Epithelial cell of esophagus (primary cell): ENCODE measurements around the gene RPS3.

Experiments used
- DNase-seq: peaks from one replicate; pipeline ENCODE4 v3.0.0; 2010; ENCODE audit warnings: low read depth
- H3K4me3 ChIP-seq: 2 replicates; pipeline ENCODE4 v1.5.1; 2011; ENCODE audit warnings: mild to moderate bottlenecking, low read length, control low read depth
- TF ChIP-seq, protein P1 (sequence below): IDR thresholded peaks from 2 replicates; pipeline ENCODE4 v1.5.1; 2011; ENCODE audit warnings: low read depth, mild to moderate bottlenecking, low read length, control low read depth, inconsistent platforms; ENCODE audit not compliant: insufficient read depth; ENCODE audit errors: missing control alignments

The RPS3 gene

DNA sequence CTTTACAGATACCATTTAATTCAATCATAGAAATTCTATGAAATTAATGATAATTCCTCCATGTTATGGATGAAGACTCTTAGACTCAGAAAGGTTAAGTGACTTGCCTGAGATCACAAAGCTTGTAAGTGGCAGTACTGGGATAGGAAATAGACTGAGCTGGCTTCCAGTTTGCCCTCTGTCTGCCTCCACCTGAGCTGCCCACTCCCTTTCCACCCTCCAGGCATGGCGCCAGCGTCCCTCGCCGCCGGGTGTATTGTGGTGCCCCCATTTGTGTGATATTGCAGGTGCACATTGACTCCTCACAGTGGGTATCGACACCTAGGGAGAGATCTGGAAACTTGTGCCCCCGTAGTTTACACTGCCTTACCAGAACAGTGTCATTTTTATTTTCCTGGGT is 9.4 kb upstream of the RPS3 start:
- TF ChIP-seq, protein P1, sequence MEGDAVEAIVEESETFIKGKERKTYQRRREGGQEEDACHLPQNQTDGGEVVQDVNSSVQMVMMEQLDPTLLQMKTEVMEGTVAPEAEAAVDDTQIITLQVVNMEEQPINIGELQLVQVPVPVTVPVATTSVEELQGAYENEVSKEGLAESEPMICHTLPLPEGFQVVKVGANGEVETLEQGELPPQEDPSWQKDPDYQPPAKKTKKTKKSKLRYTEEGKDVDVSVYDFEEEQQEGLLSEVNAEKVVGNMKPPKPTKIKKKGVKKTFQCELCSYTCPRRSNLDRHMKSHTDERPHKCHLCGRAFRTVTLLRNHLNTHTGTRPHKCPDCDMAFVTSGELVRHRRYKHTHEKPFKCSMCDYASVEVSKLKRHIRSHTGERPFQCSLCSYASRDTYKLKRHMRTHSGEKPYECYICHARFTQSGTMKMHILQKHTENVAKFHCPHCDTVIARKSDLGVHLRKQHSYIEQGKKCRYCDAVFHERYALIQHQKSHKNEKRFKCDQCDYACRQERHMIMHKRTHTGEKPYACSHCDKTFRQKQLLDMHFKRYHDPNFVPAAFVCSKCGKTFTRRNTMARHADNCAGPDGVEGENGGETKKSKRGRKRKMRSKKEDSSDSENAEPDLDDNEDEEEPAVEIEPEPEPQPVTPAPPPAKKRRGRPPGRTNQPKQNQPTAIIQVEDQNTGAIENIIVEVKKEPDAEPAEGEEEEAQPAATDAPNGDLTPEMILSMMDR: no peak
- no peak for DNase-seq
- H3K4me3 ChIP-seq: no peak overlapping the region

DNA sequence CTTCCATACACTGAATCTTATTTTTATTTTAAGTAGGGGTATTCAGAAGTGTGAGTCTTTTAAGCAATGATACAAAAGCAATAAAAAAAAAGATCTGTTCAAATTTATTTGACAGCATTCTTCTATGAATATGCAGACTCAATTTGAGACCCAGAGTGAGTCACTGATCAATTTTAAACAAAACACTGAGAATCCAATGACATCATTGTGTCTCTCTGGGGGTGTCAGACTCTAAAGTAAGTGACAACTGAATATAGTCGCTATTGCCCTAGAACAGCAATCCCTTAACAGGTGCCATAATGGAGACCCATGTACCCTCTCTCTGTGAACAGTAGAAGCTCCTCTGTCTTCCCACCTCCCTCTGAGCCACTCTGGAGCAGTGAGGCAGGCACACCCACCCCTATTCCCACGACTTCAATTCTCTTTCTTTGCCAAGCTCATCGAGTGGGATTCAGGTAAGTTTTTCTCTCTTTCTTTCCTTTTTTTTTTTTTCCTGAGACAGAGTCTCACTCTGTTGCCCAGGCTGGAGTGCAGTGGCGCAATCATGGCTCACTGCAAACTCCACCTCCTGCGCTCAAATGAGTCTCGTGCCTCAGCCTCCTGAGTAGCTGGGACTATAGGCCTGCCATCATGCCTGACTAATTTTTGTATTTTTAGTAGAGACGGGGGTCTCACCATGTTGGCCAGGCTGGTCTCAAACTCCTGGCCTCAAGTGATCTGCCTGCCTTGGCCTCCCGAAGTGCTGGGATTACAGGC is 5.1 kb upstream of the RPS3 start:
- TF ChIP-seq, protein P1: no peak
- DNase-seq: no peak
- H3K4me3 ChIP-seq: no peak overlapping the region

DNA sequence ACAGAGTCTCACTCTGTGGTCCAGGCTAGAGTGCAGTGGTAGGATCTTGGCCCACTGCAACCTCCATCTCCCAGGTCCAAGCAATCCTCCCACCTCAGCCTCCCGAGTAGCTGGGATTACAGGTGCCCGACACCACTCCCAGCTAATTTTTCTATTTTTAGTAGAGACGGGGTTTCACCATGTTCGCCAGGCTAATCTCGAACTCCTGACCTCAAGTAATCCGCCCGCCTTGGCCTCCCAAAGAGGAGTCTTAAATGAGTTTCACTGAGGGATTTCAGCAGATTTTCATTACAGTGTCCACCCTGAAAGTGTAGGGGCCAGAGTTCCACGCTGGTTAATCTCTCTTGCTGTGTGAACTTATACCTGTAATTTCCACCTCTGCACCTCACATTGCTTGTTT is 412 bp upstream of the RPS3 start:
- no peak for DNase-seq
- no peak overlapping the region for H3K4me3 ChIP-seq
- TF ChIP-seq, protein P1: no peak

DNA sequence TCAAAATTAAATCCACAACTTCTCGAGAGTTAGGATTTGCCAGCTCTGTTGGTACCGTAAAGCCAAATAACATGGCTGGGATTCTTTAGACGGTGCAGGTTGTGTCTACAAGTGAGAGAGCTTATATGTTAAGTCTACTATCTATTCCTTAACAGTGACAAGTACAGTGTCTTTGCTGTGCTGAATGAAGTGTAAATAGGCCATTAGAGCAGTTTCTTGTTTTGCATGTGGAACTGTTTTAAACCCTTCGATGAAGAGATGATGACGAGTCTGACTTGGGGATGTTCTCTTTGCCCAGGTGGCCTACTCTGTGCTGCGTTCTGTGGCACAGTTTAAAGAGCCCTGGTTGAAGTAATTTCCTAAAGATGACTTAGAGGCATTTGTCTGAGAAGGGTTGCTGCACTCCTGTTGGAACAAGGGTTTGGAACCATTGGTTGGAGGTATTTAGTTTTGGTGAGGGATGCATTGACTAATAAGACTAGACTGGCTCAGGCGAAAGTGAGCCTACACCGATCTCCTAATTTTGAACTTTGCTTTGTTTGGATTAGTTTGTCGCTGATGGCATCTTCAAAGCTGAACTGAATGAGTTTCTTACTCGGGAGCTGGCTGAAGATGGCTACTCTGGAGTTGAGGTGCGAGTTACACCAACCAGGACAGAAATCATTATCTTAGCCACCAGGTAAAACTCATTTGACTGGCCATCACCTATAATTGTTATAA is 988 bp downstream of the RPS3 start:
- peak overlapping the region; percentile 95 for H3K4me3 ChIP-seq
- DNase-seq: peak; percentile 24
- TF ChIP-seq, protein P1: no peak

DNA sequence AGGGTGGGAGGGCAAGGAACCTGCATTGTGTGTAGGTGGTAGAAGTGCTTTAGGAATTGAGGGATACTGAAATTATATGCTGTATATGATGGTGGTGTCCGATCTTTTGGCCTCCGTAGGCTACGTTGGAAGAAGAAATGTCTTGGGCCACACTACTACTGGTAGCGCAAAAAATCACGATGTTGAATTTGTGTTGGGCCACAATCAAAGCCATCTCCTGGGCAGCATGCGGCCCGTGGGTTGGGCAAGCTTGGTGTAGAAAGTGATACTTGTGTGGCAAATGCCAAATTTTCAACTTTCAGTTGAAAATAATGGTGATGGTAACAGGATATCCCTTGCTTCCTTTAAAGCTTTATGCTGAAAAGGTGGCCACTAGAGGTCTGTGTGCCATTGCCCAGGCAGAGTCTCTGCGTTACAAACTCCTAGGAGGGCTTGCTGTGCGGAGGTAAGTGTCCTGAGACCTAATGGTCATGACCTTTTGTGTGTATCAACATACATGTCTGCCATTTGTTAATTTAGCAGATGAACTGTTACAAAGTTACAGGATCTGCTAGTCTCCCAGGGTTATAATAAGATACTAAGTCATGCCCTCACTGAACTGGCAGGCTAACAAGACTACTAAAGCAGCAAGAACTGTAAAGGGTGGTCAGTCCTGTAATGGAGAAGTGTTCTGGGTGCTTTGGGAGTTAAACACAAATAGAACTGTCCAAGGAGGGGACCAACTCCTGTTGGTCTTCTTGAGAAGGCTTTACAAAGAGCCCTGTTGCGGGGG is 2.9 kb downstream of the RPS3 start:
- TF ChIP-seq, protein P1: no peak
- H3K4me3 ChIP-seq: peak overlapping the region; percentile 95
- no peak for DNase-seq

DNA sequence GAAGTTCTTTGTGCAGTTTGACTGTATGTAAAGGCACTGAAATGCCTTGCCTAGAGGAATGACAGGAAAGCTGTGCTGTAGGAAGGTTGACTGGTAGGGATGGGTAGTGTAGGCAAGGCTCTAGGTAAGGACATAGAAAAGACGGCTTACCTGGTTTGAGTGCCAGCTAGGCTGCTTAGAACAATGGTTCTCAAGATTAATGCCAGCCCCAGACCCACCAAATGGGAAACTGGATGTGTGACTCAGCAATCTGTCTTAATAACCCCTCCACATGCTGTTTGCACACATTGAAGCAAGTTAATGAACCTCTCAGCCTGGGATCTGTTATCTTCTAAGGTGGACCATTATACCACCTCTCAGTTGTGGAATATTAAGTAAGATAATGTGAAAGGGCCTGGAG is 3.7 kb downstream of the RPS3 start:
- TF ChIP-seq, protein P1: no peak
- DNase-seq: no peak
- H3K4me3 ChIP-seq: no peak overlapping the region
